Duodenal mucosa (tissue), 2 donors: Measurements from ENCODE around the gene ERCC6.

Experiments used
- H3K27ac ChIP-seq: one replicate; pipeline ENCODE4 v1.7.0; 2013; ENCODE audit warnings: low read depth, low read length
- H3K27me3 ChIP-seq, 2 donors: one replicate each; pipeline ENCODE4 v1.7.0; 2013; ENCODE audit warnings: low read length in 2 of 2, control low read depth in 1 of 2; ENCODE audit not compliant: insufficient read depth in 2 of 2, control insufficient read depth in 1 of 2
- H3K36me3 ChIP-seq, 2 donors: one replicate each; pipeline ENCODE4 v1.7.0; 2013; ENCODE audit warnings: low read length in 2 of 2, control low read depth in 1 of 2; ENCODE audit not compliant: insufficient read depth in 2 of 2, control insufficient read depth in 1 of 2
- H3K4me1 ChIP-seq, 2 donors: one replicate each; pipeline ENCODE4 v1.7.0; 2013; ENCODE audit warnings: low read length in 2 of 2, control low read depth in 1 of 2; ENCODE audit not compliant: insufficient read depth in 2 of 2, control insufficient read depth in 1 of 2
- H3K4me3 ChIP-seq, 2 donors: one replicate each; pipeline ENCODE4 v1.7.0; 2013; ENCODE audit warnings: low read length in 2 of 2, low read depth in 1 of 2
- H3K9ac ChIP-seq, 2 donors: one replicate each; pipeline ENCODE4 v1.7.0; 2013; ENCODE audit warnings: low read length in 2 of 2, low read depth in 1 of 2
- H3K9me3 ChIP-seq, 2 donors: one replicate each; pipeline ENCODE4 v1.7.0; 2013; ENCODE audit warnings: low read length in 2 of 2, control low read depth in 1 of 2; ENCODE audit not compliant: control insufficient read depth in 1 of 2

The ERCC6 gene

GRCh38 chr10:49500412-49500811 lies 38.5 kb downstream of the ERCC6 start:
- H3K9ac ChIP-seq, result no peak overlapping the region
- no peak overlapping the region for H3K27ac ChIP-seq
- no peaks in the 10 kb centered on the region for H3K27me3 ChIP-seq
- no peak overlapping the region for H3K4me3 ChIP-seq
- no peaks in the 10 kb centered on the region for H3K9me3 ChIP-seq
- peaks cover 0 to 4% of the 10 kb centered on the region in 2 donors for H3K4me1 ChIP-seq
- H3K36me3 ChIP-seq, result peaks cover 4 to 20% of the 10 kb centered on the region in 2 donors

GRCh38 chr10:49499305-49499851 lies 39.5 kb downstream of the ERCC6 start:
- no peaks in the 10 kb centered on the region for H3K9me3 ChIP-seq
- H3K9ac ChIP-seq, result no peak overlapping the region
- no peak overlapping the region for H3K27ac ChIP-seq
- peaks cover 0 to 13% of the 10 kb centered on the region in 2 donors for H3K36me3 ChIP-seq
- no peak overlapping the region for H3K4me3 ChIP-seq
- H3K4me1 ChIP-seq, result peaks cover 0 to 4% of the 10 kb centered on the region in 2 donors
- H3K27me3 ChIP-seq, result no peaks in the 10 kb centered on the region

GRCh38 chr10:49498425-49498824 lies 40.5 kb downstream of the ERCC6 start:
- H3K27me3 ChIP-seq, result no peaks in the 10 kb centered on the region

GRCh38 chr10:49497358-49497757 lies 41.6 kb downstream of the ERCC6 start:
- H3K27me3 ChIP-seq, result no peaks in the 10 kb centered on the region
- peaks cover 0 to 7% of the 10 kb centered on the region in 2 donors for H3K36me3 ChIP-seq
- no peak overlapping the region for H3K4me3 ChIP-seq
- peaks cover 0 to 4% of the 10 kb centered on the region in 2 donors for H3K4me1 ChIP-seq
- no peaks in the 10 kb centered on the region for H3K9me3 ChIP-seq
- H3K9ac ChIP-seq, result no peak overlapping the region
- no peak overlapping the region for H3K27ac ChIP-seq

More at GRCh38 chr10:49498425-49498824, 40.5 kb downstream of the ERCC6 start:
- Histone ChIP-seq H3K27ac (no peak overlapping the region), H3K4me3 (no peak overlapping the region), H3K4me1 (peaks cover 0 to 4% of the 10 kb centered on the region in 2 donors), H3K9ac (no peak overlapping the region), H3K36me3 (peaks cover 0 to 11% of the 10 kb centered on the region in 2 donors), H3K9me3 (no peaks in the 10 kb centered on the region)

GRCh38 chr10:49488056-49488717 lies 50.7 kb downstream of the ERCC6 start:
- H3K9ac ChIP-seq, result no peak overlapping the region
- H3K36me3 ChIP-seq, result peaks cover 0 to 4% of the 10 kb centered on the region in 2 donors
- H3K27ac ChIP-seq, result no peak overlapping the region
- no peaks in the 10 kb centered on the region for H3K27me3 ChIP-seq
- H3K4me1 ChIP-seq, result peaks cover 0 to 13% of the 10 kb centered on the region in 2 donors
- H3K9me3 ChIP-seq, result no peaks in the 10 kb centered on the region
- no peak overlapping the region for H3K4me3 ChIP-seq

- no peak overlapping the region for H3K4me3 ChIP-seq
- H3K4me1 ChIP-seq, result peaks cover 0 to 13% of the 10 kb centered on the region in 2 donors
- H3K27me3 ChIP-seq, result no peaks in the 10 kb centered on the region
- no peaks in the 10 kb centered on the region for H3K9me3 ChIP-seq
- no peak overlapping the region for H3K9ac ChIP-seq
- H3K27ac ChIP-seq, result no peak overlapping the region
- H3K36me3 ChIP-seq, result peaks cover 4 to 5% of the 10 kb centered on the region in 2 donors
These were observed 52.2 kb downstream of the ERCC6 start for GRCh38 chr10:49486738-49487137.

GRCh38 chr10:49486009-49486408 lies 52.9 kb downstream of the ERCC6 start:
- Histone ChIP-seq H3K4me3 (no peak overlapping the region), H3K9ac (no peak overlapping the region), H3K9me3 (no peaks in the 10 kb centered on the region), H3K36me3 (peaks cover 4 to 10% of the 10 kb centered on the region in 2 donors), H3K4me1 (peaks cover 0 to 13% of the 10 kb centered on the region in 2 donors), H3K27ac (no peak overlapping the region), H3K27me3 (no peaks in the 10 kb centered on the region)

GRCh38 chr10:49484486-49485235 lies 54.3 kb downstream of the ERCC6 start:
- no peaks in the 10 kb centered on the region for H3K27me3 ChIP-seq
- no peaks in the 10 kb centered on the region for H3K9me3 ChIP-seq
- no peak overlapping the region for H3K4me3 ChIP-seq
- H3K9ac ChIP-seq, result no peak overlapping the region
- H3K4me1 ChIP-seq, result peaks cover 0 to 13% of the 10 kb centered on the region in 2 donors
- peaks cover 4 to 17% of the 10 kb centered on the region in 2 donors for H3K36me3 ChIP-seq
- H3K27ac ChIP-seq, result no peak overlapping the region

- no peaks in the 10 kb centered on the region for H3K9me3 ChIP-seq
- no peaks in the 10 kb centered on the region for H3K27me3 ChIP-seq
- no peak overlapping the region for H3K4me3 ChIP-seq
- H3K4me1 ChIP-seq, result no peaks in the 10 kb centered on the region
- H3K27ac ChIP-seq, result no peak overlapping the region
- no peak overlapping the region for H3K9ac ChIP-seq
- peaks cover 26 to 52% of the 10 kb centered on the region in 2 donors for H3K36me3 ChIP-seq
These were observed 60.1 kb downstream of the ERCC6 start for GRCh38 chr10:49478819-49479218.

- peaks cover 34 to 72% of the 10 kb centered on the region in 2 donors for H3K36me3 ChIP-seq
- H3K4me1 ChIP-seq, result no peaks in the 10 kb centered on the region
- no peak overlapping the region for H3K4me3 ChIP-seq
- H3K27me3 ChIP-seq, result no peaks in the 10 kb centered on the region
- no peak overlapping the region for H3K27ac ChIP-seq
- no peak overlapping the region for H3K9ac ChIP-seq
- H3K9me3 ChIP-seq, result no peaks in the 10 kb centered on the region
These were observed 64.0 kb downstream of the ERCC6 start for GRCh38 chr10:49474901-49475300.
